ENCODE measurements around the gene NRDC. TPM values are rescaled to one million over a fixed set of nuclear protein-coding genes. Genes with fewer than 3 reads are reported as not detected.

Gene NRDC
- total and polyA plus RNA-seq, 2 experiments from 2014 or later, result 129 to 217 TPM

DNA sequence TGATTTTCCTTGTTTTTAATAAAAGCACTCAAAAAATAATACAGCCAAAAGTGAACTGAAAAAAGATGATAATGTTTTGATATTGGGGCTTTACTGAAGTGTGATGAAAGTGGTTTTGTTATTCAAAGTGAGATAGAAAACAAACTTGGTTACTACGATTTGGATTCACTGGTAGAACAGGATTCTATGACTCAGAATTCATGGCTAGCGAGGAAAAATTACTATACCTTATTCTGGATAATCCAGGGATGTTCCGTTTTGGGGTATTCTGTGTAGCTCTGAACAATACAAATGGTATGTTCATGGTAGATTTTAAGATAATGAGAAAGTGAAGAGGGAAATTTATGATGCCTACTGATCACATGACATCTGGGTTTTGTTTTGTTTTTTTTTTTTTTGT, 117.7 kb downstream of the NRDC start:
- Mint-ChIP-seq H3K36me3 (ENCODE audit: low read depth) (peaks cover 7% of the 10 kb centered on the region; the same call in 2 of the 3 replicates), H3K27ac (no peak overlapping the region), H3K27me3 (ENCODE audit: insufficient read depth, low read depth, poor library complexity) (no peaks in the 10 kb centered on the region), H3K4me1 (no peaks in the 10 kb centered on the region), H3K4me3 (no peak overlapping the region), H3K9me3 (no peaks in the 10 kb centered on the region)
- H2AFZ ChIP-seq, result no peak overlapping the region
- H3K27me3 ChIP-seq (ENCODE audit: insufficient read depth), result no peaks in the 10 kb centered on the region
- H3K4me1 ChIP-seq (ENCODE audit: insufficient read depth), result no peaks in the 10 kb centered on the region
- H3K4me2 ChIP-seq, result no peak overlapping the region
- H3K9me2 ChIP-seq (ENCODE audit: insufficient read depth), result no peaks in the 10 kb centered on the region
- no peaks in the 10 kb centered on the region for H4K20me1 ChIP-seq (replicated peaks; ENCODE audit: insufficient read depth)
- no peak overlapping the region for H3K4me3 ChIP-seq
- H3K36me3 ChIP-seq (ENCODE audit: insufficient read depth), result peaks cover 2% of the 10 kb centered on the region; the same call in 1 of the 2 replicates
- TF ChIP-seq STAT1 (IDR thresholded peaks at IDR 0.05; ENCODE audit: unreplicated experiment) (no peak), ZNF331 (CRISPR knock-in tag; IDR thresholded peaks at IDR 0.05; ENCODE audit: low read depth) (no peak), JUNB (IDR thresholded peaks at IDR 0.05; ENCODE audit: unreplicated experiment) (no peak), EZH2phosphoT487 (IDR thresholded peaks at IDR 0.05; ENCODE audit: unreplicated experiment) (no peak), CTCF (conservative IDR thresholded peaks at IDR 0.05; ENCODE audit: low read depth in 2 of 2) (no peak), CREB1 (CRISPR knock-in tag; IDR thresholded peaks at IDR 0.05; ENCODE audit: low read depth) (no peak), EZH2 (IDR thresholded peaks at IDR 0.05; ENCODE audit: low read depth, unreplicated experiment) (no peak), ZNF114 (CRISPR knock-in tag; IDR thresholded peaks at IDR 0.05) (no peak), NANOG (IDR thresholded peaks at IDR 0.05; ENCODE audit: borderline replicate concordance) (no peak), POLR2AphosphoS5 (IDR thresholded peaks at IDR 0.05; ENCODE audit: low read depth) (no peak)
- TF ChIP-seq, protein P1, sequence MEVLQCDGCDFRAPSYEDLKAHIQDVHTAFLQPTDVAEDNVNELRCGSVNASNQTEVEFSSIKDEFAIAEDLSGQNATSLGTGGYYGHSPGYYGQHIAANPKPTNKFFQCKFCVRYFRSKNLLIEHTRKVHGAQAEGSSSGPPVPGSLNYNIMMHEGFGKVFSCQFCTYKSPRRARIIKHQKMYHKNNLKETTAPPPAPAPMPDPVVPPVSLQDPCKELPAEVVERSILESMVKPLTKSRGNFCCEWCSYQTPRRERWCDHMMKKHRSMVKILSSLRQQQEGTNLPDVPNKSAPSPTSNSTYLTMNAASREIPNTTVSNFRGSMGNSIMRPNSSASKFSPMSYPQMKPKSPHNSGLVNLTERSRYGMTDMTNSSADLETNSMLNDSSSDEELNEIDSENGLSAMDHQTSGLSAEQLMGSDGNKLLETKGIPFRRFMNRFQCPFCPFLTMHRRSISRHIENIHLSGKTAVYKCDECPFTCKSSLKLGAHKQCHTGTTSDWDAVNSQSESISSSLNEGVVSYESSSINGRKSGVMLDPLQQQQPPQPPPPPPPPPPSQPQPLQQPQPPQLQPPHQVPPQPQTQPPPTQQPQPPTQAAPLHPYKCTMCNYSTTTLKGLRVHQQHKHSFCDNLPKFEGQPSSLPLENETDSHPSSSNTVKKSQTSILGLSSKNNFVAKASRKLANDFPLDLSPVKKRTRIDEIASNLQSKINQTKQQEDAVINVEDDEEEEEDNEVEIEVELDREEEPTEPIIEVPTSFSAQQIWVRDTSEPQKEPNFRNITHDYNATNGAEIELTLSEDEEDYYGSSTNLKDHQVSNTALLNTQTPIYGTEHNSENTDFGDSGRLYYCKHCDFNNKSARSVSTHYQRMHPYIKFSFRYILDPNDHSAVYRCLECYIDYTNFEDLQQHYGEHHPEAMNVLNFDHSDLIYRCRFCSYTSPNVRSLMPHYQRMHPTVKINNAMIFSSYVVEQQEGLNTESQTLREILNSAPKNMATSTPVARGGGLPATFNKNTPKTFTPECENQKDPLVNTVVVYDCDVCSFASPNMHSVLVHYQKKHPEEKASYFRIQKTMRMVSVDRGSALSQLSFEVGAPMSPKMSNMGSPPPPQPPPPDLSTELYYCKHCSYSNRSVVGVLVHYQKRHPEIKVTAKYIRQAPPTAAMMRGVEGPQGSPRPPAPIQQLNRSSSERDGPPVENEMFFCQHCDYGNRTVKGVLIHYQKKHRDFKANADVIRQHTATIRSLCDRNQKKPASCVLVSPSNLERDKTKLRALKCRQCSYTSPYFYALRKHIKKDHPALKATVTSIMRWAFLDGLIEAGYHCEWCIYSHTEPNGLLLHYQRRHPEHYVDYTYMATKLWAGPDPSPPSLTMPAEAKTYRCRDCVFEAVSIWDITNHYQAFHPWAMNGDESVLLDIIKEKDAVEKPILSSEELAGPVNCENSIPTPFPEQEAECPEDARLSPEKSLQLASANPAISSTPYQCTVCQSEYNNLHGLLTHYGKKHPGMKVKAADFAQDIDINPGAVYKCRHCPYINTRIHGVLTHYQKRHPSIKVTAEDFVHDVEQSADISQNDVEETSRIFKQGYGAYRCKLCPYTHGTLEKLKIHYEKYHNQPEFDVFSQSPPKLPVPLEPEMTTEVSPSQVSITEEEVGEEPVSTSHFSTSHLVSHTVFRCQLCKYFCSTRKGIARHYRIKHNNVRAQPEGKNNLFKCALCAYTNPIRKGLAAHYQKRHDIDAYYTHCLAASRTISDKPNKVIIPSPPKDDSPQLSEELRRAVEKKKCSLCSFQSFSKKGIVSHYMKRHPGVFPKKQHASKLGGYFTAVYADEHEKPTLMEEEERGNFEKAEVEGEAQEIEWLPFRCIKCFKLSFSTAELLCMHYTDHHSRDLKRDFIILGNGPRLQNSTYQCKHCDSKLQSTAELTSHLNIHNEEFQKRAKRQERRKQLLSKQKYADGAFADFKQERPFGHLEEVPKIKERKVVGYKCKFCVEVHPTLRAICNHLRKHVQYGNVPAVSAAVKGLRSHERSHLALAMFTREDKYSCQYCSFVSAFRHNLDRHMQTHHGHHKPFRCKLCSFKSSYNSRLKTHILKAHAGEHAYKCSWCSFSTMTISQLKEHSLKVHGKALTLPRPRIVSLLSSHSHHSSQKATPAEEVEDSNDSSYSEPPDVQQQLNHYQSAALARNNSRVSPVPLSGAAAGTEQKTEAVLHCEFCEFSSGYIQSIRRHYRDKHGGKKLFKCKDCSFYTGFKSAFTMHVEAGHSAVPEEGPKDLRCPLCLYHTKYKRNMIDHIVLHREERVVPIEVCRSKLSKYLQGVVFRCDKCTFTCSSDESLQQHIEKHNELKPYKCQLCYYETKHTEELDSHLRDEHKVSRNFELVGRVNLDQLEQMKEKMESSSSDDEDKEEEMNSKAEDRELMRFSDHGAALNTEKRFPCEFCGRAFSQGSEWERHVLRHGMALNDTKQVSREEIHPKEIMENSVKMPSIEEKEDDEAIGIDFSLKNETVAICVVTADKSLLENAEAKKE (CRISPR knock-in tag; IDR thresholded peaks at IDR 0.05), result no peak
- TF ChIP-seq, protein P2, sequence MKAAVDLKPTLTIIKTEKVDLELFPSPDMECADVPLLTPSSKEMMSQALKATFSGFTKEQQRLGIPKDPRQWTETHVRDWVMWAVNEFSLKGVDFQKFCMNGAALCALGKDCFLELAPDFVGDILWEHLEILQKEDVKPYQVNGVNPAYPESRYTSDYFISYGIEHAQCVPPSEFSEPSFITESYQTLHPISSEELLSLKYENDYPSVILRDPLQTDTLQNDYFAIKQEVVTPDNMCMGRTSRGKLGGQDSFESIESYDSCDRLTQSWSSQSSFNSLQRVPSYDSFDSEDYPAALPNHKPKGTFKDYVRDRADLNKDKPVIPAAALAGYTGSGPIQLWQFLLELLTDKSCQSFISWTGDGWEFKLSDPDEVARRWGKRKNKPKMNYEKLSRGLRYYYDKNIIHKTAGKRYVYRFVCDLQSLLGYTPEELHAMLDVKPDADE (IDR thresholded peaks at IDR 0.05), result no peak
- TF ChIP-seq, protein P3, sequence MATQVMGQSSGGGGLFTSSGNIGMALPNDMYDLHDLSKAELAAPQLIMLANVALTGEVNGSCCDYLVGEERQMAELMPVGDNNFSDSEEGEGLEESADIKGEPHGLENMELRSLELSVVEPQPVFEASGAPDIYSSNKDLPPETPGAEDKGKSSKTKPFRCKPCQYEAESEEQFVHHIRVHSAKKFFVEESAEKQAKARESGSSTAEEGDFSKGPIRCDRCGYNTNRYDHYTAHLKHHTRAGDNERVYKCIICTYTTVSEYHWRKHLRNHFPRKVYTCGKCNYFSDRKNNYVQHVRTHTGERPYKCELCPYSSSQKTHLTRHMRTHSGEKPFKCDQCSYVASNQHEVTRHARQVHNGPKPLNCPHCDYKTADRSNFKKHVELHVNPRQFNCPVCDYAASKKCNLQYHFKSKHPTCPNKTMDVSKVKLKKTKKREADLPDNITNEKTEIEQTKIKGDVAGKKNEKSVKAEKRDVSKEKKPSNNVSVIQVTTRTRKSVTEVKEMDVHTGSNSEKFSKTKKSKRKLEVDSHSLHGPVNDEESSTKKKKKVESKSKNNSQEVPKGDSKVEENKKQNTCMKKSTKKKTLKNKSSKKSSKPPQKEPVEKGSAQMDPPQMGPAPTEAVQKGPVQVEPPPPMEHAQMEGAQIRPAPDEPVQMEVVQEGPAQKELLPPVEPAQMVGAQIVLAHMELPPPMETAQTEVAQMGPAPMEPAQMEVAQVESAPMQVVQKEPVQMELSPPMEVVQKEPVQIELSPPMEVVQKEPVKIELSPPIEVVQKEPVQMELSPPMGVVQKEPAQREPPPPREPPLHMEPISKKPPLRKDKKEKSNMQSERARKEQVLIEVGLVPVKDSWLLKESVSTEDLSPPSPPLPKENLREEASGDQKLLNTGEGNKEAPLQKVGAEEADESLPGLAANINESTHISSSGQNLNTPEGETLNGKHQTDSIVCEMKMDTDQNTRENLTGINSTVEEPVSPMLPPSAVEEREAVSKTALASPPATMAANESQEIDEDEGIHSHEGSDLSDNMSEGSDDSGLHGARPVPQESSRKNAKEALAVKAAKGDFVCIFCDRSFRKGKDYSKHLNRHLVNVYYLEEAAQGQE (IDR thresholded peaks at IDR 0.05; ENCODE audit: unreplicated experiment), result no peak
- DNase-seq (ENCODE audit: low spot score), result no peak
- H3F3A ChIP-seq (replicated peaks; ENCODE audit: low read depth), result no peaks in the 10 kb centered on the region
- H3K27ac ChIP-seq (ENCODE audit: low read depth), result no peak overlapping the region
- no peaks in the 10 kb centered on the region for H3K79me2 ChIP-seq (replicated peaks; ENCODE audit: insufficient read depth)
- ATAC-seq, result no peak

Data from GM23338 (cell line).